GM12891 (cell line): Measurements from ENCODE around the gene SPAG7.

Experiments used
- DNase-seq: peaks from one replicate; pipeline ENCODE4 v3.0.0; 2011; ENCODE audit warnings: low spot score; ENCODE audit not compliant: insufficient read length
- FAIRE-seq: peaks from 2 replicates; lab custom pipeline; 2011; peaks lifted over from hg19 to GRCh38; lab: Jason Lieb, UNC
- PAX5 ChIP-seq: IDR thresholded peaks from 2 replicates; pipeline ENCODE4 v1.6.1; 2011; ENCODE audit warnings: low read length, moderate library complexity, mild to moderate bottlenecking; ENCODE audit not compliant: insufficient read depth, severe bottlenecking
- POLR2A ChIP-seq: IDR thresholded peaks from 2 replicates; pipeline ENCODE4 v1.6.1; 2011; ENCODE audit warnings: low read depth, low read length, control low read depth
- POLR2AphosphoS5 ChIP-seq: IDR thresholded peaks from 2 replicates; pipeline ENCODE4 v1.6.1; 2011; ENCODE audit warnings: low read depth, low read length, control low read depth
- POU2F2 ChIP-seq: IDR thresholded peaks from 2 replicates; pipeline ENCODE4 v1.6.1; 2011; ENCODE audit warnings: low read depth, mild to moderate bottlenecking, control low read depth, low read length, moderate library complexity
- SPI1 ChIP-seq: IDR thresholded peaks from 2 replicates; pipeline ENCODE4 v1.6.1; 2011; ENCODE audit warnings: low read depth, low read length, control low read depth
- TAF1 ChIP-seq: IDR thresholded peaks from 2 replicates; pipeline ENCODE4 v1.6.1; 2011; ENCODE audit warnings: low read depth, low read length, control low read depth

The SPAG7 gene

DNA sequence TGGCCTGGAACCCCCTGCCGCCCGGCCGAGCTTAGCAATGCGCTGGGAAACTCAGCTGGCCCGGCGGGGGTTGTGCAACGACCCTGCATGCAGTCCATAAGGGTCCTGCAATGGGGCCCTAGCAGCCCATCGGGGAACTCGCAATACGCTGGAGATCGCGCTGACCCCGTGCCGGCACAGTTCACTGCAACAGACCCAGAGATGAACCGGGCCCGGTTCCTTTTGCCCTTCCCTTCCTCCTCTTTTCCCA lies 28.1 kb downstream of the SPAG7 start:
- TF ChIP-seq SPI1 (no peak), TAF1 (no peak), POLR2AphosphoS5 (no peak), POU2F2 (no peak), POLR2A (no peak), PAX5 (no peak)
- no peak for FAIRE-seq
- DNase-seq: no peak

- DNase-seq (no peak), FAIRE-seq (peak; percentile 75)
These were observed 28.7 kb downstream of the SPAG7 start for GRCh38 chr17:4938688-4939545.

GRCh38 chr17:4938069-4938491 lies 29.5 kb downstream of the SPAG7 start:
- TF ChIP-seq TAF1: no peak
- no peak for TF ChIP-seq POLR2AphosphoS5
- no peak for TF ChIP-seq POLR2A
- no peak for TF ChIP-seq PAX5
- no peak for DNase-seq
- no peak for FAIRE-seq

More at GRCh38 chr17:4938688-4939545, 28.7 kb downstream of the SPAG7 start:
- no peak for TF ChIP-seq SPI1

DNA sequence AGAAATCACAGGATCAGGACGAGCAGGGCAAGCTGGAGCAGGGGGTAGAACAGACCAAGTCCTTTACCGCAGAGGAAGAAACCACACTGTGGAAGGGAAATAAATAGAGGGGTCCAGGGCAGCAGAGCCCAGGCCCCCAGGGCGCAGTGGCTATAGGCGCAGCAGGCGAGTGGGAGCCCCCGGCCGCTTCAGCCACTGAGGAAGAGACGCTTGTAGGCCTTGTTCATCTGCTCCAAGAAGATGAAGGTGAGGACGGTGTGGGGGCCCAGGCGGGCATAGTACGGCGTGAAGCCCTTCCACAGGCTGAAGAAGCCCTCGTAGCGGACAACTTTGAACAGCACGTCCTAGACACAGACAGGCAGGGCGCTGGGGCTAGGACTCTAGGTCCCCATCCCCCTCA lies 30.1 kb downstream of the SPAG7 start:
- FAIRE-seq (no peak), DNase-seq (no peak)
- no peak for TF ChIP-seq TAF1
- TF ChIP-seq SPI1: no peak
- no peak for TF ChIP-seq POU2F2
- TF ChIP-seq PAX5: no peak
- TF ChIP-seq POLR2A: no peak
- TF ChIP-seq POLR2AphosphoS5: no peak

DNA sequence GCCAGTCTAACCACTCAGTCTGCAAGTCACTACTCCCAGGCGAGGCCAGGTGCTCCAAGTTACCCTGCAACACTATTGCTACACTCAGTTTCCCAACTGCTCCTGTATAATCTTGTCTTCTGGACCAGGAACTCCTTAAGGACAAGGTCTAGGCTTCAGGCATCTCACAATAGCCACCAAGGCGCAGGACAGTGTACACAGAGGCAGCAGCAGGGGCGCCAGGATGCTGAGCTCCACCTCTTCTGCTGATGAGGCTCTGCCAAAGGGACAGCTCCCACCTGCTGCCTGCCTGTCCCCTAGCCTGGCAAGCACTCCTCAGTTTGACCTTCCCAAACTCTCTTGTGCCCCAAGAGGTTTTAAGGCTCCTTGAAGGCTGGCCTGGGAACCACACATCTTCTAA lies 31.2 kb downstream of the SPAG7 start:
- DNase-seq: no peak
- no peak for FAIRE-seq
- TF ChIP-seq TAF1: no peak
- TF ChIP-seq PAX5: no peak

GRCh38 chr17:4935650-4936049 lies 32.0 kb downstream of the SPAG7 start:
- FAIRE-seq (no peak), DNase-seq (no peak)
- TF ChIP-seq POU2F2 (no peak), TAF1 (no peak), SPI1 (no peak), PAX5 (no peak), POLR2A (no peak), POLR2AphosphoS5 (no peak)

GRCh38 chr17:4934173-4934979 lies 33.2 kb downstream of the SPAG7 start:
- TF ChIP-seq SPI1 (no peak), POLR2AphosphoS5 (0 out of 2 replicates have a peak, but pooled peaks have one; percentile 21), POLR2A (peak; percentile 60)

GRCh38 chr17:4933646-4934045 lies 34.0 kb downstream of the SPAG7 start:
- DNase-seq (no peak), FAIRE-seq (no peak)
- TF ChIP-seq POU2F2 (no peak), SPI1 (no peak), PAX5 (no peak), POLR2AphosphoS5 (no peak), POLR2A (no peak)

More at GRCh38 chr17:4934173-4934979, 33.2 kb downstream of the SPAG7 start:
- peak; percentile 61 for FAIRE-seq
- DNase-seq: no peak

GRCh38 chr17:4932756-4933155 lies 34.9 kb downstream of the SPAG7 start:
- FAIRE-seq (no peak), DNase-seq (no peak)
- TF ChIP-seq SPI1 (no peak), POLR2A (no peak), POLR2AphosphoS5 (no peak), PAX5 (no peak), POU2F2 (no peak), TAF1 (no peak)

- TF ChIP-seq TAF1 (no peak), SPI1 (peak; percentile 80), PAX5 (no peak), POU2F2 (no peak), POLR2A (no peak)
- no peak for FAIRE-seq
- DNase-seq: no peak
These were observed 35.7 kb downstream of the SPAG7 start, which contains the start of gene GP1BA for GRCh38 chr17:4931963-4932362. GP1BA (plus strand) TSS chr17:4932277; CDS start chr17:4932605, 328 bp downstream.
